AG04449 (cell line): ENCODE data around the gene ZNF205.
"Not testable (repeated sequence)": the region's sequence is repeated elsewhere in the genome, so short reads cannot be mapped to it uniquely, and the experiment has no call there.

ENCODE experiments used
- CTCF ChIA-PET: fragments of 350-600 bp; formaldehyde crosslinking; extraction: SDS; loops from one replicate; lab custom pipeline; 2021; ENCODE audit warnings: antibody characterized with exemption; lab: Yijun Ruan, JAX
- POLR2A ChIA-PET: fragments of 400-600, 350-600 bp; formaldehyde crosslinking; extraction: SDS; loops from one replicate; lab custom pipeline; 2020; ENCODE audit warnings: antibody characterized with exemption, inconsistent platforms; lab: Yijun Ruan, JAX
- DNase-seq: peaks from one replicate; pipeline ENCODE4 v3.0.0-alpha.2; 2010; ENCODE audit warnings: low read depth, low spot score
- H3K4me3 ChIP-seq: 2 replicates; pipeline ENCODE4 v1.5.1; 2011; ENCODE audit warnings: low read depth, mild to moderate bottlenecking, control low read depth, low read length
- TF ChIP-seq, protein P1 (sequence below): IDR thresholded peaks from one replicate; pipeline ENCODE4 v1.5.1; 2011; ENCODE audit warnings: mild to moderate bottlenecking, moderate library complexity, low read length, control low read depth, inconsistent platforms; ENCODE audit not compliant: insufficient read depth; ENCODE audit errors: missing control alignments

Gene ZNF205

DNA sequence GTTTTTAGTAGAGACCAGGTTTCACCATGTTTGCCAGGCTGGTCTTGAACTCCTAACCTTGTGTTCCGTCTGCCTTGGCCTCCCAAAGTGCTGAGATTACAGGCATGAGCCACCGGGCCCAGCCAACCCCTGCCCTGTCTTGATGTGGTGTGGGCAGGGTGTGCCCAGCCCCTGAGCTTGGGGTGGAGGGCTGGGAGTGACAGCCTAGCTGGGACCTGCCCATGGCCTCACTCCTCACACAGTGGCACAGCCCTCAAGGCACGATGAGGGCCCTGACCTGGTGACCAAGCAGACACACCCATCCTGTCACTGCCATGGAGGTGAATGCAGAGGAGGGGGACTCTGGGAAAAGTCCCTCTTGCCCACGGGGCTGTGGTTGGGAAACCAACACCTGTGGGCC is 43.9 kb upstream of the ZNF205 start:
- POLR2A ChIA-PET: no interaction called here

DNA sequence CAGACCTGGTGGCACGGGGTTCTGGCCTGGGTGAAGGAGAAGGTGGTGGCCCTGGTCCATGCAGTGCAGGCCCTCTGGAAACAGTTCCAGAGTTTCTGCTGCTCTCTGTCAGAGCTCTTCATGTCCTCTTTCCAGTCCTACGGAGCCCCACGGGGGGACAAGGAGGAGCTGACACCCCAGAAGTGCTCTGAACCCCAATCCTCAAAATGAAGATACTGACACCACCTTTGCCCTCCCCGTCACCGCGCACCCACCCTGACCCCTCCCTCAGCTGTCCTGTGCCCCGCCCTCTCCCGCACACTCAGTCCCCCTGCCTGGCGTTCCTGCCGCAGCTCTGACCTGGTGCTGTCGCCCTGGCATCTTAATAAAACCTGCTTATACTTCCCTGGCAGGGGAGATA is 43.2 kb upstream of the ZNF205 start:
- DNase-seq, POLR2A ChIA-PET, H3K4me3 ChIP-seq: not testable (repeated sequence)
- CTCF ChIA-PET: interaction anchor here (3.4 kb wide), 1 partner anchor 10 kb away, joined by 21 read pairs; no protein-coding TSS in a partner anchor

More for the DNA sequence above, 43.9 kb upstream of the ZNF205 start:
- H3K4me3 ChIP-seq: no peak overlapping the region
- CTCF ChIA-PET: interaction anchor here (3.4 kb wide), 1 partner anchor 9 kb away, joined by 21 read pairs; no protein-coding TSS in a partner anchor
- DNase-seq: no peak
- TF ChIP-seq, protein P1, sequence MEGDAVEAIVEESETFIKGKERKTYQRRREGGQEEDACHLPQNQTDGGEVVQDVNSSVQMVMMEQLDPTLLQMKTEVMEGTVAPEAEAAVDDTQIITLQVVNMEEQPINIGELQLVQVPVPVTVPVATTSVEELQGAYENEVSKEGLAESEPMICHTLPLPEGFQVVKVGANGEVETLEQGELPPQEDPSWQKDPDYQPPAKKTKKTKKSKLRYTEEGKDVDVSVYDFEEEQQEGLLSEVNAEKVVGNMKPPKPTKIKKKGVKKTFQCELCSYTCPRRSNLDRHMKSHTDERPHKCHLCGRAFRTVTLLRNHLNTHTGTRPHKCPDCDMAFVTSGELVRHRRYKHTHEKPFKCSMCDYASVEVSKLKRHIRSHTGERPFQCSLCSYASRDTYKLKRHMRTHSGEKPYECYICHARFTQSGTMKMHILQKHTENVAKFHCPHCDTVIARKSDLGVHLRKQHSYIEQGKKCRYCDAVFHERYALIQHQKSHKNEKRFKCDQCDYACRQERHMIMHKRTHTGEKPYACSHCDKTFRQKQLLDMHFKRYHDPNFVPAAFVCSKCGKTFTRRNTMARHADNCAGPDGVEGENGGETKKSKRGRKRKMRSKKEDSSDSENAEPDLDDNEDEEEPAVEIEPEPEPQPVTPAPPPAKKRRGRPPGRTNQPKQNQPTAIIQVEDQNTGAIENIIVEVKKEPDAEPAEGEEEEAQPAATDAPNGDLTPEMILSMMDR: no peak

DNA sequence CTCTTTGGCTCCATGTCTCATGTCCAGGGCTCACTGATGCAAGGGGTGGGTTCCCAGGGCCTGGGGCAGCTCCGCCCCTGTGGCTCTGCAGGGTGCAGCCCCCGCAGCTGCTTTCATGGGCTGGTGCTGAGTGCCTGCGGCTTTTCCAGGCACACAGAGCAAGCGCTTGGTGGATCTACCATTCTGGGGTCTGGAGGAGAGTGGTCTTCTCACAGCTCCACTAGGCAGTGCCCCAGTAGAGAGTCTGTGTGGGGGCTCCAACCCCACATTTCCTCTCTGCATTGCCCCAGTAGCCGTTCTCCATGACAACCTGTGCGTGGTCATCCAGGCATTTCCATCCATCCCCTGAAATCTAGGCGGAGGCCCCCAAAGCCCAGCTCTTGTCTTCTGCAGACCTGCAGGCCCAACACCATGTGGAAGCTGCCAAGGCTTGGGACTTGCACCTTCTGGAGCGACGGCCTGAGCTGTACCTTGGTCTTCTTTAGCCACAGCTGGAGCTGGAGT is 41.7 kb upstream of the ZNF205 start:
- ChIA-PET POLR2A (no interaction called here), CTCF (interaction anchor here (3.4 kb wide), 1 partner anchor 11 kb away, joined by 21 read pairs; no protein-coding TSS in a partner anchor)
- H3K4me3 ChIP-seq: no peak overlapping the region
- TF ChIP-seq, protein P1: no peak
- DNase-seq: no peak

DNA sequence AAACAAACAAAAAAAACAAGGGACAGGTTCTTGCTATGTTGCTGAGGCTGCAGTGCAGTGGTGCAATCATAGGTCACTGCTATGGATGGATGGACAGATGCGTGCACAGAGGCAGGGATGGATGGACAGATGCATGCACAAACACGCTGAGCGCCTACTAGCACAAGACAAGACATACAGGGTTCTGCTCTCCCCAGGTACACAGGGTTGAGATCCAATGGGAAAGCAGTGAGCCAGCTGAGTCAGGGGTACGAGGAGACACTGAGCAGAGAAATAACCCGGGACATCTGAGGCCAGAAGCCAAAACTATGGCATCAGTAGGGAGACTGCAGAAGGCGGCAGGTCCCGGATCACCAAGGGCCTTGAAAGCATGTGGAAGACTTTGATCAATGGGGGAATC is 40.7 kb upstream of the ZNF205 start:
- TF ChIP-seq, protein P1: no peak
- POLR2A ChIA-PET: no interaction called here
- no peak overlapping the region for H3K4me3 ChIP-seq
- DNase-seq: no peak
- CTCF ChIA-PET: interaction anchor here (3.4 kb wide), 1 partner anchor 12 kb away, joined by 21 read pairs; no protein-coding TSS in a partner anchor

DNA sequence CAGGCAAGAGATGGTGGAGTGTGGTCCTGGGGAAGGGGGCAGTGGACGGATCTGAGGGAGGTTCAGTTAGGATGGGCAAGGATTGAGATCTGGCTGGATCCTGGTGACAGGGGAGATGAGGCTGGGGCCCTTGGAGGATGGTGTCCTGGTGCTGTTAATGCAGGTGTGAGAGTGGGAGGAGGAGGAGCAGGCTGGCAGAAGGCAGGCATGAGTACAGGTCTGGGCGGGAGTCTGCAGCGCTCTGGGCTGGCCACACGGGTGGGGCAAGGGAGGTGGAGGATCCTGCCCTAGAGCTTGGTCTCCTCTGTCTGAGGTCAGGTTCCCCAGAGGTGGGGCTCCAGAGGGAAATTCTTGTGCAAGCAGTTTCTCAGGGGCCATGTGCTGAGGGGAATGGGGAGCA is 40.2 kb upstream of the ZNF205 start:
- DNase-seq, CTCF ChIA-PET, POLR2A ChIA-PET, H3K4me3 ChIP-seq: not testable (repeated sequence)

DNA sequence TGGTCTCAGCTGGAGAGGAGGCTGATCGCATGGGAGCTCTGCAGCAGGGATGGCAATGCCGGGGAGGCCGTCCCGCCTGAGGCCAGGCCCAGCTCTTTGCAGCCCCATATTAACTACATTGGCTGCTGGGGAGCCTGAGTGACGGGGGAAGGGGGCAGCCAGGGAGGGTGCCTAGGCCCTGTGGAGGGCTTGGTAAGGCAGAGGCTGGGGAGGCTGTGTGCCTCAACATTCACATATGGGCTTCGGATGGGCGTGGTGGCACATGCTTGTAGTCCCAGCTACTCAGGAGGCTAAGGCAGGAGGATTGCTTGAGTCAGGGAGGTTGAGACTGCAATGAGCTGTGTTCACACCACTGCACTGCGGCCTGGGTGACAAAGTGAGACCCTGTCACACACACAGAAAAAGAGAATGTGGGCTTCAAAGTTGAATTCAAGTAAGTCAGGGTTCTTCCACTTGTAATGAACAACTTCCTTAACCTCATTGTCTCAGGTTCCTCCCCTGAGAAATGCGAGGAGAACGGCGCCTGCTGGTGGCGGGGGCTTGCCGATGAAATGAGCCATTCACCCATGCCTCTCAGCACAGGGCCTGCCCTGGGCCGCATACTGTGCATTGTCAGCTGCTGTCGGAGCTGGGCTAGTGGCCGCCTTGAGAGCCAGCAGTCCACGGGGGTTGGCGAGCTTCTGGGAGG is 39.7 kb upstream of the ZNF205 start:
- CTCF ChIA-PET, H3K4me3 ChIP-seq, DNase-seq, POLR2A ChIA-PET: not testable (repeated sequence)

DNA sequence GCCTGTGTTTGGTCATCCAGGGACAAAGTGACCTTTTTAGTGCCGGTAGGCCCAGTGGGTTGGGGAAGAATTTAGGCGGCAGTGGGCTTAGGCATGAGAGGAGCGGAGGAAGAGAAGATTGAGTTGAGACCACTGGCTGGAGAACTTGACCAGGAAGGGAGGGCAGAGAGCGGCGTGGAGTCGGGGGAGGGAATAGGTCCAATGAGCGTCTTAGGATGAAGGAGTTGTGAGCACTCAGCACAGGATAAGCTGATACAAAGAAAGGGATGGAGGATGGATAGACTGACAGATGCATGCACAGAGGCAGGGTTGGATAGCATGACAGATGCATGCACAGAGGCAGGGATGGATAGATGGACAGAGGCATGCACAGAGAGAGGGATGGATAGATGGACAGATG is 38.9 kb upstream of the ZNF205 start:
- TF ChIP-seq, protein P1: no peak
- no peak overlapping the region for H3K4me3 ChIP-seq
- DNase-seq: no peak
- ChIA-PET POLR2A (no interaction called here), CTCF (no interaction called here)
